Esophagus squamous epithelium (tissue), 4 donors: ENCODE measurements around the gene GALNTL6.

Experiments used
- POLR2A ChIP-seq, 4 donors: fragments of 450-650 bp; IDR thresholded peaks; one replicate each; pipeline ENCODE4 v1.6.1; 2017; ENCODE audit warnings: antibody characterized with exemption in 4 of 4, mild to moderate bottlenecking in 4 of 4, moderate library complexity in 3 of 4
- TF ChIP-seq, protein P1 (sequence below), 6 experiments: fragments of 450-650 bp in 4 of 6; fragments of 200-600 bp in 2 of 6; sonication (generic) in 2 of 6; IDR thresholded peaks; one replicate each; pipeline ENCODE4 v1.5.1; 2016 to 2019; ENCODE audit warnings: antibody characterized with exemption in 6 of 6, mild to moderate bottlenecking in 4 of 6, moderate library complexity in 4 of 6

DNA sequence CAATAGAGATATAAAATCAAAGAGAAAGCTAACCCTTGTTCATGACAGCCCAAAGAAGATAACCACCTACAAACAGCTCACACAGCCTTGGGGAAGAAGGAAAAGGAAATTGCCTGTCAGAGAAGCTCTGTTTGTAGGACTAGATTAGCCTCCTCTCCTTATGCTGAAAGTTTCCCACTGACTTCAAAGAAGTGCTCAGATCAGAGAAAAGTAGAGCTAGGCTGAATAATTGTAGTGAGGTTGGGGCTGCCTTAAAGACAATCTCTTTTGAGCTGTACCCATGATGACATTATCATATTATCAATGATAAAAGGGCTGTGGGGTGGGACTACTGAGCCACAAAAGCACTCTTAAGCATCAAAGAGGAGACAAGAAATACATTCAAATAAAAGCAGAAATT, 1132.4 kb downstream of the GALNTL6 start:
- TF ChIP-seq, protein P1, sequence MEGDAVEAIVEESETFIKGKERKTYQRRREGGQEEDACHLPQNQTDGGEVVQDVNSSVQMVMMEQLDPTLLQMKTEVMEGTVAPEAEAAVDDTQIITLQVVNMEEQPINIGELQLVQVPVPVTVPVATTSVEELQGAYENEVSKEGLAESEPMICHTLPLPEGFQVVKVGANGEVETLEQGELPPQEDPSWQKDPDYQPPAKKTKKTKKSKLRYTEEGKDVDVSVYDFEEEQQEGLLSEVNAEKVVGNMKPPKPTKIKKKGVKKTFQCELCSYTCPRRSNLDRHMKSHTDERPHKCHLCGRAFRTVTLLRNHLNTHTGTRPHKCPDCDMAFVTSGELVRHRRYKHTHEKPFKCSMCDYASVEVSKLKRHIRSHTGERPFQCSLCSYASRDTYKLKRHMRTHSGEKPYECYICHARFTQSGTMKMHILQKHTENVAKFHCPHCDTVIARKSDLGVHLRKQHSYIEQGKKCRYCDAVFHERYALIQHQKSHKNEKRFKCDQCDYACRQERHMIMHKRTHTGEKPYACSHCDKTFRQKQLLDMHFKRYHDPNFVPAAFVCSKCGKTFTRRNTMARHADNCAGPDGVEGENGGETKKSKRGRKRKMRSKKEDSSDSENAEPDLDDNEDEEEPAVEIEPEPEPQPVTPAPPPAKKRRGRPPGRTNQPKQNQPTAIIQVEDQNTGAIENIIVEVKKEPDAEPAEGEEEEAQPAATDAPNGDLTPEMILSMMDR (IDR thresholded peaks at IDR 0.05) = no peak
- no peak for TF ChIP-seq POLR2A (IDR thresholded peaks at IDR 0.05)
